NCI-H226 (cell line): ENCODE data around the gene IGHMBP2.
"Not testable (repeated sequence)": the region's sequence is repeated elsewhere in the genome, so short reads cannot be mapped to it uniquely, and the experiment has no call there.

ENCODE experiments used
- DNase-seq: peaks from one replicate; pipeline ENCODE4 v3.0.0-alpha.2; 2015

The IGHMBP2 gene

GRCh38 chr11:68965901-68966853 is 62.5 kb downstream of the IGHMBP2 start:
- no peak for DNase-seq

- no peak for DNase-seq
Measured at GRCh38 chr11:68966894-68967780, 63.4 kb downstream of the IGHMBP2 start.

GRCh38 chr11:68968306-68969250 is 64.9 kb downstream of the IGHMBP2 start:
- DNase-seq, result no peak

- DNase-seq, result no peak
Measured at GRCh38 chr11:68969386-68969785, 65.7 kb downstream of the IGHMBP2 start.

DNA sequence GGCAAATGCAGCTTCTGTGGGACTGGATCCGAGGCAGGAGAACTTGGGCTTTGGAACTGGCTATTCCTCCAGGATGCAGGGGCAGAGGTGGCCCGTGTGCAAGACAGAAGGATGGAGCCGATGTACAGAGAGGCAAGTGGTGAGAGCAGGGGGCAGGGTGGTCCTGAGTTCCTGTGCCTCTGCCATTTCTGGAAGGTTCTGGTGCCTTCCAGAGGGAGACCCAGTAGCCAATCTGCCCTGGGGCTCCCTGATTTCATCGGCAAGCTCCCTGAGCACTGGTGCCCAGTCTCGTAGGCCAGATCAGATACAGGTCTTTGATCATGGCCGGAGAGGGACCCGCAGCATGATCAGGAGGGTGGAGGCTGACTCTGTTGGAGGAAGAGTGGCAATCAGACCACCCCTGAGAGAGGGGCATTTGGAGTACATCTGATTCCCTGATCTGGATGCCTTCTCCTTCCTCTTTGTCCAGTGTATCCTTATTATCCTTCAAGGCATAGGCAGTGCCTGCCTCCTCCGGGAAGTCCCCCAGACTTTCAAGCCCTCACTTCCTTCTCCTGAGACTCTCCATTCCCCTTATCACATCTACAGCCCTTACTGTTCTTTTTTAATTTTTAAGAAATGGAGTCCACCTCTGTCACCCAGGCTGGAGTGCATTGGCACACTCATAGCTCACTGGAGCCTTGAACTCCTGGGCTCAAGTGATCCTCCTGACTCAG is 67.4 kb downstream of the IGHMBP2 start:
- no peak for DNase-seq

- no peak for DNase-seq
Measured at GRCh38 chr11:68973219-68973618, 69.5 kb downstream of the IGHMBP2 start.

GRCh38 chr11:68973706-68974105 is 70.0 kb downstream of the IGHMBP2 start:
- not testable (repeated sequence) for DNase-seq

DNA sequence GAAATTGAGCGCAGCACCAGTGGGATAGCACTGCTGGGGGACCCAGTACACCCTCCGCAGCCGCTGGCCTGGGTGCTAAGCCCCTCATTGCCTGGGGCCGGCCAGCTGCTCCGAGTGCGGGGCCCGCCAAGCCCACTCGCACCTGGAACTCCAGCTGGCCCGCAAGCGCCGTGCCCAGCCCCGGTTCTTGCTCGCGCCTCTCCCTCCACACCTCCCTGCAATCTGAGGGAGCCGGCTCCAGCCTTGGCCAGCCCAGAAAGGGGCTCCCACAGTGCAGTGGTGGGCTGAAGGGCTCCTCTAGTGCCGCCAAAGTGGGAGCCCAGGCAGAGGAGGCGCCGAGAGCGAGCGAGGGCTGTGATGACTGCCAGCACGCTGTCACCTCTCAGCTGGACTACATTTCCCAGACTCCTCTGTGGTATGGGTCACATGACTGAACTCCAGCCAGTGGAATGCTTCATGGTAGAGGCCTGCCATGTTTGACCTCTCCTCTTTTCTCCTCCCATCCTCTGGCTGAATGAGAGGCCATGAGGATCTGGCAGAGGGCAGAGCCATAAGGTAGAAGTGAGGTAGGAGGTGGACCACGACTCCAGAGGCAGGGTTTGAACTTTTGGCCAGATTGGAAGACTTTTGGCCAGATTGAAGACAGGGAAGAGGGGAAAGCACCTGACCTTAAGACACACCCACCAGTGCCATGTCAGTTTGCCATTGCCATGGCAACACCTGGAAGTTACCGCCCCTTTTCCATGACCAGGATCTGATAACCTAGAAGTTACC is 70.9 kb downstream of the IGHMBP2 start:
- DNase-seq, result peak; percentile 16

DNA sequence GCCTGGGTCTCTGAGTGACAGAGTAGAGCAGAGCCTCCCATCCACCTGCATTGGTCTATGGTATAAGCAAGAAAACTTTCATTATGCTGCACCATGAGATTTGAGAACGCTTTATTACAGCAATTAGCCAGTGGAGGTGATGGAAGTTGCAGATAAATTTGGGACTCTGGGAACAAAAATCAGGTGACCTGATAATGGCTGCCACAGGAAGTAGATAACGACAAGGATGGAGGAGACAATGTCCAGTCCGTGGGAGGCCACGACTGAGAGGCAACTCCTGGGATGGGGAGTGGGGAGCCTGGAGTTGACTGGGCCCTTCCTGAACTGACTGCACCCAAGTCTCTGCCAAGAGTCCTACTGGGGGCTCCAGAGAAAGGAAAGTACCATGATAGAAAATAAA is 72.4 kb downstream of the IGHMBP2 start:
- no peak for DNase-seq

- no peak for DNase-seq
Measured at GRCh38 chr11:68976563-68976962, 72.9 kb downstream of the IGHMBP2 start.

DNA sequence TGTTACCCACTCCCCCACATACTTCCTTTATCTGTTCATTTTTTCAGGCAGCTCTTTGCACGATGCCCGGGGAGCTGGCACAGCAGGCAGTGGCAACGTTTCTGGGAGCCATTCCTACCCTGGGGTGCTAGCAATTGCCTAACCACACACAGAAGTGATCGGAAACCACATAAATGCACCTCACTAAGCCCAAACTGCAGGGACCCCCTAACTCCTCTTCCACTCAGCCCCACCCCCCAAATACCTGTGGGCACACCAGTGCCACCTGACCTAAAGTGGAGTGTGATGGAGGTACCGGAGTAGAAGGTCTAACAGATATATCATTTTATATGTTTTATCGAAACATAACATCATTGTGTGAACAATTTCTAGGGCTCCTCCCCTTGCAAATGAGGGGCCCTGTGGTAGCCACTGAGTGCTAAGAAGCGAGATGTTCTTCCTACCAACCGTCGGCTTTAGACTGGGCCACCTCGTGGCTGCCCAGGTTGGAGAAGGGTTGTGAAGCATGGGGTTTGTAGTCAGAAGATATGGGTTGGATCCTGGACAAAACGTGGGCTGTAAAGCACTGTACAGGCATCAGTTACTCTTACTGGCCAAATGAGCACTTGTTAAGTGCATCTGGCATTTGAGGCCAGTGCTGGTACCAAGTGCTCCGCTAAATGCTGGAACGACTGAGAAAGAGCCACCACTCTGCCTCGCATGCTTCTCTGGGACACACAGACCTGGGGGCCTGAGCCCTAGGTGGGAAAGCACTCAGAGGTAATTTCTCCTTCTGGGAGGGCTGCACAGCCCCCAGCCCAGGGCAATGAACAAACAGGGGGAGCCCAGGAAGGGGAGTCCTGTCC is 74.3 kb downstream of the IGHMBP2 start:
- DNase-seq, result no peak

GRCh38 chr11:68978626-68978930 is 74.9 kb downstream of the IGHMBP2 start:
- DNase-seq, result no peak

DNA sequence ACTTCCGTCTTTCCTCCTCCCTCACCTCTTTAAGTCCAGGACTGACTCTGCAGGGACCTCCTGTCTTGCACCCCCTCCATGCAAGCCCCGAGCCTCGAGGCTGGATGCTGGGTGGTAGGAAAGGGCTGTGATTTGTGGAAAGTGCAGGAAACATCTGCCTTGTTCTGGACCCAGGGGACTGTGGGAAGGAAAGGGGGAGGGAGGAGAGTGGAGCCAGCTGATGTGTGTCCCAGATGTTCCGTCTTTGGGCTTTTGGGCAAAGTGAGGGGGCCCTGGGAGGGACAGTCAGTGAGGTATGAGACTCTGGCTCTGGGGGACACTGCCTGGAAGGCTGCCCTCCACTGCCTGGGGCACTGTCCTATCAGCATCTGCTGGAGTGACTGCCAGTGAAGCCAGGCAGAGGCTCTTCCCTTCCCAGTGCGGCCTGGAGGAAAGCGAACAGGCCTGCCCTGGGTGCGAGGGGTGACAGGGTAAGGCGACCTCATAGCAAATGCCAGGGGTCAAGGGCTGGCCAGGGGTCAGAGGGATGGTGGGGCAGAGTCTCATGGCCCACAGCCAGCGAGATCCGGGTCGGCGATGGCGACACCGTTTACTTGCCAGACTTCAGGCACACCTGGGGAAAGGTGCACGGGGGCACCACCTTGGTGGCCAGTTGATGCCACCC is 75.4 kb downstream of the IGHMBP2 start:
- no peak for DNase-seq

GRCh38 chr11:68979931-68980775 is 76.5 kb downstream of the IGHMBP2 start:
- DNase-seq, result no peak

GRCh38 chr11:68980776-68981065 is 77.0 kb downstream of the IGHMBP2 start, which contains the start of gene MRGPRD:
Gene MRGPRD (minus strand): TSS chr11:68980986. CDS start chr11:68980986, 0 bp downstream.
- DNase-seq, result no peak

DNA sequence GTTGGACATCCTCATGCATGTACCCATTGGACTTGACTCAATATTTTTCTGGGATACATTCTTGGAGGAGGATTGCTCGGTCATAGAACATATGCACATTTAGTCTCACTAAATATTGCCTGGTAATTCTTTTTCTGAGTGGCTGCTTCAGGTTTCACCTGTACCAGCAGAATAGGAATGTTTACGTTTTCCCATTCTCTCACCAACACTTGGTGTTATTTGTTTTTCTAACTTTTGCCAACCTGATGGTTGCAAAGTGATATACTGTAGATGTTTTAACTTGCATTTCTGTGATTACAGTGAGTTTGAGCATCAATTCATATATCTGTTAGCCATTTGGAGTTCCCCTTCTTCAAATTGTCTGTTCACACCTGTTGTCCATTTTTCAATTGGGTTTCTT is 78.4 kb downstream of the IGHMBP2 start:
- DNase-seq, result no peak

DNA sequence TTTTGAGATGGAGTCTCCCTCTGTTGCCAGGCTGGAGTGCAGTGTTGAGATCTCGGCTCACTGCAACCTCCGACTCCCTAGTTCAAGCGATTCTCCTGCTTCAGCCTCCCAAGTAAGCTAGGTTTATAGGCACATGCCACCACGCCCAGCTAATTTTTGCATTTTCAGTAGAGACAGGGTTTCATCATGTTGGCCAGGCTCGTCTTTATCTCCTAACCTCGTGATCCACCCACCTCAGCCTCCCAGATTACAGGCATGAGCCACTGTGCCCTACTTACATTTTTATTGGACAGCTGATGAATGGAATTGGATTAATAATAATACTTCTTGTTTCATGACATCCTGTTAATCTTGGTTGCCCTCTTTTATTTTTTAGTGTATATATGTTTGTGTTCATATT is 80.1 kb downstream of the IGHMBP2 start:
- peak; percentile 51 for DNase-seq

GRCh38 chr11:68987211-68987610 is 83.5 kb downstream of the IGHMBP2 start:
- DNase-seq, result no peak

- no peak for DNase-seq
Measured at GRCh38 chr11:68988491-68988890, 84.8 kb downstream of the IGHMBP2 start.
